Measurements from ENCODE around the gene CUL4A.

Gene CUL4A

GRCh38 chr13:113209759-113210421 is 477 bp downstream of the CUL4A start:
- peak; percentile 52 to 81 for DNase-seq (ENCODE audit: low spot score in 2 of 2)
- Mint-ChIP-seq H3K9me3 (no peaks in the 10 kb centered on the region), H3K4me1 (peaks cover 46% of the 10 kb centered on the region), H3K4me3 (peak overlapping the region; percentile 64), H3K36me3 (peaks cover 44% of the 10 kb centered on the region), H3K27ac (peak overlapping the region; percentile 17)
- ATAC-seq: peak; percentile 52

- no peak overlapping the region for H3K27ac Mint-ChIP-seq
- H3K9me3 Mint-ChIP-seq: no peaks in the 10 kb centered on the region
- H3K4me1 Mint-ChIP-seq: peaks cover 37% of the 10 kb centered on the region
- ATAC-seq (no peak), DNase-seq (ENCODE audit: low spot score in 2 of 2) (no peak)
- peaks cover 35% of the 10 kb centered on the region for H3K36me3 Mint-ChIP-seq
- peak overlapping the region; percentile 64 for H3K4me3 Mint-ChIP-seq
Observed at GRCh38 chr13:113210833-113211232, 1.4 kb downstream of the CUL4A start.

GRCh38 chr13:113211774-113212173 is 2.4 kb downstream of the CUL4A start:
- Mint-ChIP-seq H3K36me3 (peaks cover 26% of the 10 kb centered on the region), H3K4me3 (peak overlapping the region; percentile 64), H3K27ac (no peak overlapping the region), H3K9me3 (no peaks in the 10 kb centered on the region), H3K4me1 (peaks cover 27% of the 10 kb centered on the region)
- no peak for DNase-seq (ENCODE audit: low spot score in 2 of 2)
- no peak for ATAC-seq

- Mint-ChIP-seq H3K4me3 (no peak overlapping the region), H3K27ac (no peak overlapping the region), H3K36me3 (peaks cover 52% of the 10 kb centered on the region), H3K4me1 (peaks cover 28% of the 10 kb centered on the region), H3K9me3 (no peaks in the 10 kb centered on the region)
- ATAC-seq (peak; percentile 59), DNase-seq (ENCODE audit: low spot score in 2 of 2) (no peak)
Observed at GRCh38 chr13:113216254-113217048, 7.0 kb downstream of the CUL4A start.

- Mint-ChIP-seq H3K36me3 (peaks cover 58% of the 10 kb centered on the region), H3K4me3 (no peak overlapping the region), H3K4me1 (peaks cover 34% of the 10 kb centered on the region), H3K9me3 (no peaks in the 10 kb centered on the region), H3K27ac (peak overlapping the region; percentile 37)
- ATAC-seq: no peak
- DNase-seq (ENCODE audit: low spot score in 2 of 2): no peak
Observed at GRCh38 chr13:113218586-113218985, 9.2 kb downstream of the CUL4A start.

- Mint-ChIP-seq H3K4me3 (no peak overlapping the region), H3K36me3 (peaks cover 66% of the 10 kb centered on the region), H3K27ac (peak overlapping the region; percentile 71), H3K4me1 (peaks cover 34% of the 10 kb centered on the region), H3K9me3 (no peaks in the 10 kb centered on the region)
- no peak for DNase-seq (ENCODE audit: low spot score in 2 of 2)
- no peak for ATAC-seq
Observed at GRCh38 chr13:113219256-113219940, 10.0 kb downstream of the CUL4A start.

GRCh38 chr13:113220141-113220598 is 10.8 kb downstream of the CUL4A start:
- peaks cover 74% of the 10 kb centered on the region for H3K36me3 Mint-ChIP-seq
- H3K27ac Mint-ChIP-seq: peak overlapping the region; percentile 71

GRCh38 chr13:113220877-113221276 is 11.5 kb downstream of the CUL4A start:
- H3K36me3 Mint-ChIP-seq: peaks cover 81% of the 10 kb centered on the region
- ATAC-seq: no peak
- peaks cover 34% of the 10 kb centered on the region for H3K4me1 Mint-ChIP-seq
- H3K9me3 Mint-ChIP-seq: no peaks in the 10 kb centered on the region
- peak overlapping the region; percentile 71 for H3K27ac Mint-ChIP-seq
- no peak overlapping the region for H3K4me3 Mint-ChIP-seq
- DNase-seq (ENCODE audit: low spot score in 2 of 2): no peak

More at GRCh38 chr13:113220141-113220598, 10.8 kb downstream of the CUL4A start:
- Mint-ChIP-seq H3K9me3 (no peaks in the 10 kb centered on the region), H3K4me1 (peaks cover 34% of the 10 kb centered on the region), H3K4me3 (no peak overlapping the region)
- ATAC-seq (no peak), DNase-seq (ENCODE audit: low spot score in 2 of 2) (no peak)

GRCh38 chr13:113223070-113223469 is 13.7 kb downstream of the CUL4A start:
- Mint-ChIP-seq H3K4me1 (peaks cover 45% of the 10 kb centered on the region), H3K4me3 (no peak overlapping the region), H3K27ac (no peak overlapping the region), H3K9me3 (no peaks in the 10 kb centered on the region), H3K36me3 (peaks cover 96% of the 10 kb centered on the region)
- ATAC-seq (no peak), DNase-seq (ENCODE audit: low spot score in 2 of 2) (no peak)

- Mint-ChIP-seq H3K36me3 (peaks cover 97% of the 10 kb centered on the region), H3K9me3 (no peaks in the 10 kb centered on the region), H3K4me3 (no peak overlapping the region), H3K27ac (no peak overlapping the region), H3K4me1 (peaks cover 42% of the 10 kb centered on the region)
- ATAC-seq: no peak
- DNase-seq (ENCODE audit: low spot score in 2 of 2): no peak
Observed at GRCh38 chr13:113224486-113224885, 15.1 kb downstream of the CUL4A start.

- H3K36me3 Mint-ChIP-seq: peaks cover 97% of the 10 kb centered on the region
- H3K9me3 Mint-ChIP-seq: no peaks in the 10 kb centered on the region
- ATAC-seq (no peak), DNase-seq (ENCODE audit: low spot score in 2 of 2) (no peak)
- H3K4me1 Mint-ChIP-seq: peaks cover 33% of the 10 kb centered on the region
- H3K4me3 Mint-ChIP-seq: no peak overlapping the region
- peak overlapping the region; percentile 62 for H3K27ac Mint-ChIP-seq
Observed at GRCh38 chr13:113225515-113225914, 16.1 kb downstream of the CUL4A start.

- ATAC-seq (no peak), DNase-seq (ENCODE audit: low spot score in 2 of 2) (no peak)
- Mint-ChIP-seq H3K9me3 (no peaks in the 10 kb centered on the region), H3K36me3 (peaks cover 89% of the 10 kb centered on the region), H3K4me3 (no peak overlapping the region), H3K4me1 (peaks cover 29% of the 10 kb centered on the region), H3K27ac (peak overlapping the region; percentile 62)
Observed at GRCh38 chr13:113226873-113227450, 17.5 kb downstream of the CUL4A start.

- Mint-ChIP-seq H3K36me3 (peaks cover 79% of the 10 kb centered on the region), H3K4me1 (peaks cover 18% of the 10 kb centered on the region), H3K4me3 (no peak overlapping the region), H3K9me3 (no peaks in the 10 kb centered on the region), H3K27ac (no peak overlapping the region)
- DNase-seq (ENCODE audit: low spot score in 2 of 2): no peak
- no peak for ATAC-seq
Observed at GRCh38 chr13:113229161-113229560, 19.7 kb downstream of the CUL4A start.

- peaks cover 79% of the 10 kb centered on the region for H3K36me3 Mint-ChIP-seq
- DNase-seq (ENCODE audit: low spot score in 2 of 2) (no peak), ATAC-seq (no peak)
- H3K4me1 Mint-ChIP-seq: peaks cover 18% of the 10 kb centered on the region
- no peak overlapping the region for H3K4me3 Mint-ChIP-seq
- no peak overlapping the region for H3K27ac Mint-ChIP-seq
- no peaks in the 10 kb centered on the region for H3K9me3 Mint-ChIP-seq
Observed at GRCh38 chr13:113229791-113230190, 20.4 kb downstream of the CUL4A start.

All from stimulated activated effector memory CD8-positive, alpha-beta T cell treated with anti-CD3 and anti-CD28 coated beads, Interleukin-12 subunit alpha, Interleukin-12 subunit beta, amount 100 ng/mL, for 72 hours (primary cell).